ENCODE results near the gene PSMD3.
A peak's percentile ranks its signal among the peaks of the same experiment; 100 is the strongest.

PSMD3 gene

GRCh38 chr17:40033339-40033738 is 52.7 kb downstream of the PSMD3 start:
- TF ChIP-seq CTCF (IDR thresholded peaks at IDR 0.05; ENCODE audit: low read length, missing control alignments) = no peak
- no peak for DNase-seq (ENCODE audit: low read depth)
- no peak overlapping the region for H3K4me3 ChIP-seq (replicated peaks; ENCODE audit: low read depth, low read length)

DNA sequence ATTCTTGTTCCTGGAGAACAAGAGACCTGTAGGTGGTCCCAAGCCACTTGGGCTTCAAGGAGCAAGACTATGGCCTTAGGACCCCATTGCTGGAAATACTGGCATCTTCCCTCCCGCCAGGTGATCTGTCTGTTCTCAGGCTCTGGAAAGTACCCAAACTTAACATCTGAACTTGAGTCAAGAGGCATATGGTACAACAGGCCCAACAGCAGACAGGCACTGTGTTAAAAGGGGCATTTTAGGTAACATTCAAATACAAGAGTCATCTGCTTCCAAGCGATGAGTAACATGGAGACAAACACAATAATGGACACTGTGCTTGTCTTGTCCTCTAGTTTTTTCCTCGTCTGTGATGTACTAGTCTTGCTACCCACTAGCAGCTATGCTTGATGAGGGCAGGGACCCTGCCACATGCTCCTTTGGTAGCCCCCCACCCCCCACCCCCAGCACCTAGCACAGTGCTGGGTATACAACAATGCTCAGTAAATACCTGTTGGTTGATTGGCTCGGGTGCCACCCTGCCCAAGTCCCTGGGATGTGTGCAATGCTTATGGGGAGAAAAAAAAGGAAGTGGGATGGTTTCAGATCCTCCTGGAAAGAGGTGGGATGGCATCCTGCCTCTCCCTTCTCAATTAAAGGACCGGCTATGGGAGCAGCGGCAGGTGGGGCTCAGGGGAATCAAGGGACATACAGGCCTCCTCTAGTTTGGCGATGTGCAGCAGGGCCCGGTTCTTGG is 54.0 kb downstream of the PSMD3 start:
- no peak overlapping the region for H3K4me3 ChIP-seq (replicated peaks; ENCODE audit: low read depth, low read length)
- no peak for DNase-seq (ENCODE audit: low read depth)
- no peak for TF ChIP-seq CTCF (IDR thresholded peaks at IDR 0.05; ENCODE audit: low read length, missing control alignments)

DNA sequence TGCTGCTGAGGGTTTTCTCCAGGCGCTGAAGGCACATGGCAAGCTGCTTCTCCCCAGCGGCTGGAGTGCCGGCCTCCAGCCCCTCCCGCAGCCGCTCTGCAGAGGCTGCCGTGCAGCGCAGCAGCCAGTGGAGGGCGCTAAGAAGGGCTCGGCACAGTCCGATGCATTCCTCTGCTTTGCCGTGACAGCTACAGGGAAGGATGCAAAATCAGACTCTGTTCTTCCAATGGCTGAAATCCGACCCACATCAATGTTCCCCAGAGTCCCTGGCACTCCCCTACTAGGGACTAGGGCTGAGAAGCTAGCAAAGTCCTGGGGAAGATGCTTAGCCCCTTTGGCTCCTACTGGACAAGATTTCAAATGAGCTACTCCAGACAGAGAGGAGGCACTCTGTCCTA is 54.6 kb downstream of the PSMD3 start:
- H3K4me3 ChIP-seq (replicated peaks; ENCODE audit: low read depth, low read length) = no peak overlapping the region
- DNase-seq (ENCODE audit: low read depth) = peak; percentile 61
- peak; percentile 83 for TF ChIP-seq CTCF (IDR thresholded peaks at IDR 0.05; ENCODE audit: low read length, missing control alignments)

DNA sequence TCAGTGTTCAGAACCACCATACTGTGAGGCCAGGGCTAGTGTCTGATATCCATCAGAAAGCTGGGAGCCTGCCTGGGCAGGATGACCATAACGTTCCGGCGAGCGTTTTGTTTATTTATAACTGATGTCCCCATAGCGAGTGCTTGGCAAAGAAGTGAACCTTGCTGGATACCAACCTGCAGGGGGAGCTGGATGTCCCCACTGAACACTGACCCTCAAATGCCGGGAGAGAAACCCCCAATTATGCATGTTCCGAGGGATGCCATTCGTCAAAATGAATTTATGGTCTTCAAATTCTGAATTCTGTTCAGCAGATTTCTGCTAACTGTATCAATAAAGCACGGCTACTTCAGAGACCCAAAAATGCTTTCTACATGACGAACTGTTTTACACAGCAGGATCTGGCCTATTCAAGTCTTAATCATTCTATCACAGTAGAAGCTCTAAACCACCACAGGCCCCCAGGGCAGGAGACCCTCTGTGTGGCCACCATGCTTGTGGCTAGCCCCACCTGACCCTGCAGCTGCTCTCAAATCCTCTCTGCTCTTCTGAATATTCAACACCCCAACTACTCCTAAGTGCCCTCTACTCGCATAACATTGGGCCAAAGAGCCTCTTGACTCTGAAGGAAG is 58.4 kb downstream of the PSMD3 start:
- peak; percentile 88 for DNase-seq (ENCODE audit: low read depth)
- no peak overlapping the region for H3K4me3 ChIP-seq (replicated peaks; ENCODE audit: low read depth, low read length)
- TF ChIP-seq CTCF (IDR thresholded peaks at IDR 0.05; ENCODE audit: low read length, missing control alignments) = peak; percentile 88

- DNase-seq (ENCODE audit: low read depth) = no peak
- no peak for TF ChIP-seq CTCF (IDR thresholded peaks at IDR 0.05; ENCODE audit: low read length, missing control alignments)
- no peak overlapping the region for H3K4me3 ChIP-seq (replicated peaks; ENCODE audit: low read depth, low read length)
Measured at GRCh38 chr17:40041196-40041595, 60.6 kb downstream of the PSMD3 start.
